WI38 (cell line): ENCODE data around the gene ATP11A.

ENCODE experiments used
- H3K4me3 ChIP-seq: 2 replicates; pipeline ENCODE4 v1.5.1; 2011; ENCODE audit warnings: low read depth, mild to moderate bottlenecking, control low read depth, low read length
- CTCF ChIP-seq: IDR thresholded peaks from 2 replicates; pipeline ENCODE4 v1.5.1; 2012; ENCODE audit warnings: low read depth, mild to moderate bottlenecking, control low read depth, low read length

Gene ATP11A

GRCh38 chr13:112728375-112729126 is 38.7 kb downstream of the ATP11A start:
- H3K4me3 ChIP-seq: no peak overlapping the region
- no peak for TF ChIP-seq CTCF

GRCh38 chr13:112729408-112729807 is 39.6 kb downstream of the ATP11A start:
- H3K4me3 ChIP-seq: no peak overlapping the region
- no peak for TF ChIP-seq CTCF

GRCh38 chr13:112730157-112730671 is 40.4 kb downstream of the ATP11A start:
- H3K4me3 ChIP-seq: no peak overlapping the region
- TF ChIP-seq CTCF: no peak

GRCh38 chr13:112731667-112732616 is 42.1 kb downstream of the ATP11A start:
- TF ChIP-seq CTCF: no peak
- no peak overlapping the region for H3K4me3 ChIP-seq

- no peak for TF ChIP-seq CTCF
- H3K4me3 ChIP-seq: no peak overlapping the region
These were observed 42.8 kb downstream of the ATP11A start for GRCh38 chr13:112732679-112733078.

- TF ChIP-seq CTCF: no peak
- no peak overlapping the region for H3K4me3 ChIP-seq
These were observed 43.3 kb downstream of the ATP11A start for GRCh38 chr13:112733112-112733511.
